Stimulated activated CD8-positive, alpha-beta memory T cell treated with anti-CD3 and anti-CD28 coated beads, Interleukin-12 subunit alpha, Interleukin-12 subunit beta, amount 100 ng/mL, for 4 hours (primary cell): ENCODE data around the gene FLVCR2.
"Not testable (repeated sequence)": the region's sequence is repeated elsewhere in the genome, so short reads cannot be mapped to it uniquely, and the experiment has no call there.

Experiments
- DNase-seq: peaks from one replicate; pipeline ENCODE4 v3.0.0-alpha.2; 2020; ENCODE audit warnings: low read depth

FLVCR2 gene

GRCh38 chr14:75662966-75663365 is 84.5 kb downstream of the FLVCR2 start:
- no peak for DNase-seq

GRCh38 chr14:75667099-75667765 is 88.8 kb downstream of the FLVCR2 start:
- no peak for DNase-seq

- no peak for DNase-seq
Observed at GRCh38 chr14:75672605-75673192, 94.3 kb downstream of the FLVCR2 start.

- no peak for DNase-seq
Observed at GRCh38 chr14:75673345-75674035, 95.1 kb downstream of the FLVCR2 start.

GRCh38 chr14:75675265-75675960 is 97.0 kb downstream of the FLVCR2 start:
- no peak for DNase-seq

- DNase-seq: no peak
Observed at GRCh38 chr14:75685910-75686309, 107.5 kb downstream of the FLVCR2 start.

- no peak for DNase-seq
Observed at GRCh38 chr14:75689012-75689411, 110.6 kb downstream of the FLVCR2 start.

- DNase-seq: no peak
Observed at GRCh38 chr14:75690010-75690409, 111.6 kb downstream of the FLVCR2 start.

GRCh38 chr14:75695025-75695424 is 116.6 kb downstream of the FLVCR2 start:
- DNase-seq: not testable (repeated sequence)

- no peak for DNase-seq
Observed at GRCh38 chr14:75697386-75697785, 119.0 kb downstream of the FLVCR2 start.
